Inflammatory macrophage treated with lipopolysaccharide for 1 hour (primary cell): Measurements from ENCODE around the gene SPATA12.
A peak's percentile ranks its signal among the peaks of the same experiment; 100 is the strongest.

Source experiments
- DNase-seq, 2 donors: peaks; one replicate each; pipeline ENCODE4 v3.0.0-alpha.2; 2020 to 2022

The SPATA12 gene

GRCh38 chr3:57086201-57086600 lies 25.7 kb downstream of the SPATA12 start:
- DNase-seq = no peak

- DNase-seq = no peak
These were observed 27.1 kb downstream of the SPATA12 start for GRCh38 chr3:57087361-57088092.

- no peak for DNase-seq
These were observed 28.0 kb downstream of the SPATA12 start for GRCh38 chr3:57088503-57088902.

GRCh38 chr3:57089043-57089442 lies 28.6 kb downstream of the SPATA12 start:
- DNase-seq = no peak

GRCh38 chr3:57091521-57092273 lies 31.2 kb downstream of the SPATA12 start:
- no peak for DNase-seq

GRCh38 chr3:57093489-57093888 lies 33.0 kb downstream of the SPATA12 start:
- DNase-seq = no peak

GRCh38 chr3:57093971-57094535 lies 33.6 kb downstream of the SPATA12 start:
- DNase-seq = peak; percentile 29 to 52

- DNase-seq = no peak
These were observed 34.1 kb downstream of the SPATA12 start for GRCh38 chr3:57094575-57094974.

- DNase-seq = no peak
These were observed 34.9 kb downstream of the SPATA12 start for GRCh38 chr3:57095363-57095762.

GRCh38 chr3:57097536-57097935 lies 37.1 kb downstream of the SPATA12 start:
- DNase-seq = no peak

GRCh38 chr3:57098418-57099310 lies 38.2 kb downstream of the SPATA12 start:
- no peak for DNase-seq

- peak; percentile 40 to 92 for DNase-seq
These were observed 39.7 kb downstream of the SPATA12 start for GRCh38 chr3:57100046-57100695.

GRCh38 chr3:57105585-57105984 lies 45.1 kb downstream of the SPATA12 start:
- no peak for DNase-seq

GRCh38 chr3:57108684-57109083 lies 48.2 kb downstream of the SPATA12 start:
- no peak for DNase-seq

- no peak for DNase-seq
These were observed 49.2 kb downstream of the SPATA12 start for GRCh38 chr3:57109437-57110199.

GRCh38 chr3:57110214-57110613 lies 49.8 kb downstream of the SPATA12 start:
- DNase-seq = no peak

- DNase-seq = no peak
These were observed 50.3 kb downstream of the SPATA12 start for GRCh38 chr3:57110798-57111197.

GRCh38 chr3:57112206-57112605 lies 51.7 kb downstream of the SPATA12 start:
- DNase-seq = no peak

GRCh38 chr3:57116501-57116900 lies 56.0 kb downstream of the SPATA12 start:
- no peak for DNase-seq

GRCh38 chr3:57118254-57118653 lies 57.8 kb downstream of the SPATA12 start:
- DNase-seq = no peak

- DNase-seq = no peak
These were observed 59.6 kb downstream of the SPATA12 start for GRCh38 chr3:57120040-57120439.
